GM21526 (cell line): ENCODE measurements around the gene SMIM45.

Experiments
- ATAC-seq: cut with Tn5 transposase; IDR thresholded peaks from one replicate; pipeline ENCODE4 v1.9.1; 2021; ENCODE audit warnings: moderate library complexity; ENCODE audit not compliant: unreplicated experiment, low FRiP score

The SMIM45 gene

DNA sequence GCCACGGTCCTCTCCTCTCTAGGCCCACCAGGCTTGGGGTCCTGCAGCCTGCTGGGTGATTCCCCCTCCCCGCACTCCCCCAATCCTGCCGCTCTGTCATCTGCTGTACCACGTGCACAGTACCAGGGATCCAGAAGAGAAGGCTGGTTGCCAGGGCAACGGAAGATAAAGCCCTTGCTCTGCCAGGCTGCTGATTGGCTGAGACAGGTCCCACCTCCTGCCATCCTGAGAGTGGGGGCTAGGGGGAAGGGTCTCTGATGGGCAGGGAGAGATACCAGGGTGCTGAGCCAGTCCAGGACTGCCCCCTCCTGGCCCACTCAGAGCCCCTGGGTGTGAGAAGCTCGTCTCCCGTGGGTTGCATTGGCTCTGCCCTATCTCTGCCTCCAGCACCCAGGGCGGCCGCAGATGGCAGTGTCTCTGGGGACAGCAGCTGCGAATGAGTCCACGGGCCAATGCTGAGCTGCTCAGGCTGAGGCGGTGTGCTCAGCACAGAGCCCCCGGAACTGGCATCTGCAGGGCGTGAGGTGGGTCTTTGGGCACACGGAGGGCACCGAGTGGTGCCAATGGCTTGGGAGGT is at the start of gene SMIM45:
Gene SMIM45 (plus strand): TSS at position 253 of the 577 bp plus-strand sequence.
- no peak for ATAC-seq

DNA sequence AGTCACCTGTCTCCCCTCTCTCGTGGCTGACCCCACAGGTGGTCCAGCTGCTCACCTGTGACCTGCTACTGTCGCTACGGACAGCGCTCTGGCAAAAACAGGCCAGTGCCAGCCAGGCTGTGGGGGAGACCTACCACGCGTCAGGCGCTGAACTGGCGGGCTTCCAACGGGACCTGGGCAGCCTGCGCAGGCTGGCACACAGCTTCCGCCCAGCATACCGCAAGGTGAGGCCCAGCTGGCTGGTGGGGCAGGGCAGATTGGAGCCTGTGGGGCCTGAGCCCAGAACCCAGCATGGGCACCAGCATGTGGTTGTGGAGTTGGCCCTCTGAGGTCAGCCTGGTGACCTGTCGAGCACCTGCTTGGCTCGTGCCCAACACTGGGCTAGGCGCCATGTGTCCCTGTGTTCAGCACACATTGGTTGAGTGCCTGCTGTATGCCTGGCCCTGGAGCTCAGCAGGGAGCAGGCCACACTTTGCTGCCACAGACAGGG is 49.0 kb upstream of the SMIM45 start:
- no peak for ATAC-seq

DNA sequence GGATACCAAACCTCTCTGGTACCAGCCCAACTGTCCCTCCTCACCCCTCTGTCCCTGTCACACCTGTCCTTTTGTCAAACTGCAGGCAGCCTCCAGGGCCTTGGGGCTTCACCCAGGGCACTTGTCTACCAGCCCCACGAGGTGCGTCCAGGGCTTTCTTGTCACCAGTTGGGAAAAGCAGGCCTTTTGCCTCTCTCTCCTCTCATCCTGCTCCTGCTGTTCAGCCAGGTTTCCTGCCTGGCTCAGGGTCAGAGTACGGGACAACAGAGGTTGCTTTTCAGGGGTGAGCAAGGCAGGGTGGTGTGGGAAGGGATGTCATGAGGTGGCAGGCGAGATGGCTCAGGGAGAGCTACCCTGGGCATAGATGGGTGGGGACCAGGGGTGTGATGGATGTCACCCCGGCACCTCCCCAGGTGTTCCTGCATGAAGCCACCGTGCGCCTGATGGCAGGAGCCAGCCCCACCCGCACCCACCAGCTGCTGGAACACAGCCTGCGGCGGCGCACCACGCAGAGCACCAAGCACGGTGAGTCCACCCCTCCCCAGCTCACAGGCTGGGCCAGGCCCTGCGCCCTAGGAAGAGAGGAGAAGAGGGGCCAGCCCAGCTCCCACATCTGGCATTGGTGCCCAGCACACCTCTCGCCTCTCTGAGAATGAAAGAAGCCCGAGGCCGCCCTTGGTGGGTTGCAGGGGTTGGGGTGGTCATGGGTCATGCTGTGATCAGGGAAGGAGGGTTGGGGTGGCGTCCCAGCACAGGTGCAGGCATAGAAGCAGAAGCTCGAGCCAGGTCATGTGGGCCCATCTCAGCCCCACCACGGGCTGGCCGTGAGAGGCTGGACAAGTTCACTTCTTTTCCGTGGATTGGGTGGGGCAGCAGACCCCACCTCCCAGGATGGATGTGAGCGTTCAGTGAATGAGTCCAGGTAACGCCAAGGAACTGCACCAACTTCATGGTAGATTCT is 47.2 kb upstream of the SMIM45 start:
- no peak for ATAC-seq

DNA sequence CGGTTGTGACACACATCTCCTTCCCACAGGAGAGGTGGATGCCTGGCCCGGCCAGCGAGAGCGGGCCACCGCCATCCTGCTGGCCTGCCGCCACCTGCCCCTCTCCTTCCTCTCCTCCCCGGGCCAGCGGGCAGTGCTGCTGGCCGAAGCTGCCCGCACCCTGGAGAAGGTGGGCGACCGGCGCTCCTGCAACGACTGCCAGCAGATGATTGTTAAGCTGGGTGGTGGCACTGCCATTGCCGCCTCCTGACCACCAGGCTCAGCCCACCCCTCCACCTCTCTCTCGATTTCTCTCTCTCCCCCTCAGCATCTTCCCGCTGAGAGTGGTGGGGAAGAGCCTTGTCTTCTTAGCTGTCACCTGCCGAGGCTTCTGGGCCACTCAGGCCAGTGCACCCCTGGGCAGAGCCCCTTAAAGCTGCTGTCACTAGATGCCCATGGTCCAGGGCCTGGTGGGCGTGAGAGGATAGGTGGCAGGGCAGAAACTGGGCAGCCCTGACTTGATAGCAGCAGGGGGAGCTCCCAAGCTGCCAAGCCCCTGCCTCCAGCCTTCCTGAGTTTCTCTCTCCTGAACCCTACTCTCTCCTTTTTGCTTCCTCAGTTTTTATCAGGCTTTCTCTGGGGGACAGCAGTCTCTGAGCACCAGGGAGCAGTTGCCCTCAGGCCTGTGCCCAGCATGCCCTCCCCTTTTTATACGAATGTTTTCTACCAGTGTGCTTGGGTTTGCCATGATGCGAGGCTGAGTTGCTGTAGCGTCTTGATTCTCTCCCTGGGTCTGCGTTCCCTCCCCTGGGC is 46.3 kb upstream of the SMIM45 start:
- ATAC-seq: no peak

DNA sequence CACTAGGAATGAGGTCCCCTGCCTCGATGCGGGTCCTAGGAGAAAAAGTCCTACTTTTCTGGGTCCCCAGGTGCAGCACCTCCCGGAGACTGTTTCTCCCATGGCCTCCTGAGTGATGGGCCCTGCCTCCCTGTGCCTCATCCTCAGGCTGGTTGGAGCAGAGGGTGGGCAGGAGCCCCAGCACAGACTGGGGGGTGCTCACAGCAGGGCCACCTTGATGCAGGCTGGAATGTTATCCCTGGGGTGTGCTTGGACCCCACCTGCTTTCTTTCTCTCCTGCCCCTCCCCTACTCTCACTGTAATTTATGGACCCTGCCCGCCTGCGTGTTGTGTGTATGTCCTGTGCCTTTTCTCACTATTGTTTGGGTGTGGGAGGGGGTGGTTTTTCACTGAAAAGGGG is 45.1 kb upstream of the SMIM45 start:
- no peak for ATAC-seq

DNA sequence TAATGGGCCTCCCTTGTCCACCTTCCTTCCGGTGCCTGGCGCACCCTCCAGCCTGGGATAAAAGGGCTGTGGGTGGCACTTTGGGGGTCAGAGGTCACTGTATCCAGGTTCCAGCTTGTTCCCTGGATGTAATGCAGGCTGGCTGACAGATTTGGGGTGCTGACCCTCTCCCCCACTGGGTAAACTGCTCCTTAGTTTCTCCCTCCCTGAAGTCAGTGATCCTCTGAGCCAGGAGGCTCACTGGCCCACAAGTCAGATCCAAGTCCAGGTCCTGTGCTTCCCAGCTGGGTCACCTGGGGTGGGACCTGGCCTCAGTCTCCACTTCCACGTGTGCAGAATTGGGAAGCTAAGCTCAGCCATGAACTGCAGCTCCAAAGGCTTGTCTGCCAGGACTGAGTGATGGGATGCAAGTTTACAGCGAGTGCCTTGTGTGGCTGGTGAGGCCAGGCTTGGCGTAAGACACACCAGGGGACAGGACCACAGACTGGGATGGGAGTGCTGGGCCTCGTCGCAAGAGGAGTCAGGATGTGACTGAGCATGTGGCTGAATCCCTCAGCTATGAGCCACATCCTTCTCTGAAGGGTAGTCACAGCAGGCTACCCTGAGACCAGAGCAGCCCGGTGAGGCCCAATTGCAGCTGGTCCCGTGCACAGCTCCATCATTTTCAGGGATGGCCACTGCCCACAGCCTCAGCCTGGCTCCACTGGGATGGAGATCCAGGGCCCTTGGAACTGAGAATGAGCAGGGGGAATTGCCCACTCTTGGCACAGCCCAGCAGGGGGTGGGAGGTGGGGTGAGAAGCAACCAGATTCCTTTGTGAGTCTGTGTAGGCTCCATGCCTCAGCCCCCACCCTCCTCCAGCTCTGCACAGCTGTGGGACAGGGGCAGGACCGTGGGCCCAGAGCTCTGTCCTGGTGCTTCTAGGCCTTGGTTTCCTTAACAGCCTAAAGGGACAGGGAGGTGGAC is 44.2 kb upstream of the SMIM45 start:
- ATAC-seq: no peak

DNA sequence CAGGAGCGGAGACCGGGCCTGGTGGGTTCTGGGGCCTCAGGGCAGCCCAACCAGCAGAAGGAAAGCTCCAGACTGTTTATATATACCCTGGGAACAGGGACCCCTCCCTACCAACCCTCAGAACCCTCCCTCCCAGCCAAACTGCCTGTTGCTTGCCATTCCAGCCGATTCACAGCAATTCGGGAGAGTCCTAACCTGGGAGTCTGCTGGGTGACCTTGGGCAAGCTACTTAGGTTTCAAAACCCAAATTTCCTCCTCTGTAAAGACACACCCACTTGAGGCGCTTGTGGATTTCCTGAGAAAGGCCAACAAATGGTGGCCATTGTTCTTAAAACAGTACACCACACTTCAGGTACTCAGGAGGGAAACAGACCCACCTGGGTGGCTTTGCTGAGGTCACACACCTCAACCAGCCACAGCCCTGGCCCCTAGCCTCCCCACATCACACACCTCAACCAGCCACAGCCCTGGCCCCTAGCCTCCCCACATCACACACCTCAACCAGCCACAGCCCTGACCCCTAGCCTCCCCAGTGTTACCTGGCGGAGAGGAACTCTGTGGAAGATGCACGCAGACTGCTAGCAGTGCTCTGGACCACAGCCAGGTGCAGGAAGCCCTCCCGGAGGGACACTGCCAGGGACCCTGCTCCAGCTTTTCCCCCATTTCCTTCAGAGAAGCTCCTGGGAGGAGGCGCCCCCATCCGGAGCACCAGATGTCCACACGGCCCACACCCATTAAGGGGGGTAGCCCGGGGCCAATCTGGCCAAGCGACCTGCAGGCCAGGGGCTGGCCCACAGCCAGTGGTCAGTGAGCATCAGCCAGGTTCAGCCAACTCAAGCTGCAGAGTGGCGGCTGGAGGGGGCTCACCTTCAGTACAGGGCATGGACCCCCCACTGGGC is 43.3 kb upstream of the SMIM45 start:
- no peak for ATAC-seq

DNA sequence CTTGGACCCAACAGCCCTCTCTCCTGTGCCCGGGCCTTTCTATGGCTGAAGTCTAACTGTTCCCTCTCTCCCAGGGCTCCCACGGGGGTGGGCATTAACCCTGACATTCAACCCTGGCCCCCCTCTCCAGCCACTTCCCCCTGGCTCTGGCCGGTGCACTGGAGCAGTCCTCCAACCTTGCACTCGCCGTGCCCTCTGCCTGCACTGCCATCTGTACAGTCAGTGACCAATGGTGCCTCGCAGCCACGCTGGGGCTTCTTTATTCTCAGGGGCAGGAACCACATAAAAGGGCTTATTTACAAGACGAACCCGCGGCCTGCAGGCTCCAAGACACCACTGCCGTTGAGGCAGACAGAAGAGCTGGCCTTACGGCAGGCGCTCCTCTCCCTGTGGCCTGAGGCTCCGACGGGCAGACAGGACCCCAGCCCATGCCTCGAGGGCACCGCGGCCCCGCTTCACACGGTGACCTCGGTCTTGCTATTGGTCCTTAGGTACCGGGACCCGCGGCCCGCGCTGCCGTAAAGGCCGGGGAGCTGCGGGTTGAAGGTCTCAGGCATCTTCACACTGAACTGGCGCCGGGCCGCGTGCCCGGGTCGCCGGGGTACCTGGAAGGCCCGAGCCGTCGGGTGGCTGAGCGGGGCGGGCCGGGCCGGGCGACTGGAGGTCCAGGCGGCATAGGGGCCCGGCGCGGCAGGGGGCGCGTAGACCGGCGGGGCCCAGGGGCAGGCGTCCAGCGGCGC is 42.5 kb upstream of the SMIM45 start:
- no peak for ATAC-seq

DNA sequence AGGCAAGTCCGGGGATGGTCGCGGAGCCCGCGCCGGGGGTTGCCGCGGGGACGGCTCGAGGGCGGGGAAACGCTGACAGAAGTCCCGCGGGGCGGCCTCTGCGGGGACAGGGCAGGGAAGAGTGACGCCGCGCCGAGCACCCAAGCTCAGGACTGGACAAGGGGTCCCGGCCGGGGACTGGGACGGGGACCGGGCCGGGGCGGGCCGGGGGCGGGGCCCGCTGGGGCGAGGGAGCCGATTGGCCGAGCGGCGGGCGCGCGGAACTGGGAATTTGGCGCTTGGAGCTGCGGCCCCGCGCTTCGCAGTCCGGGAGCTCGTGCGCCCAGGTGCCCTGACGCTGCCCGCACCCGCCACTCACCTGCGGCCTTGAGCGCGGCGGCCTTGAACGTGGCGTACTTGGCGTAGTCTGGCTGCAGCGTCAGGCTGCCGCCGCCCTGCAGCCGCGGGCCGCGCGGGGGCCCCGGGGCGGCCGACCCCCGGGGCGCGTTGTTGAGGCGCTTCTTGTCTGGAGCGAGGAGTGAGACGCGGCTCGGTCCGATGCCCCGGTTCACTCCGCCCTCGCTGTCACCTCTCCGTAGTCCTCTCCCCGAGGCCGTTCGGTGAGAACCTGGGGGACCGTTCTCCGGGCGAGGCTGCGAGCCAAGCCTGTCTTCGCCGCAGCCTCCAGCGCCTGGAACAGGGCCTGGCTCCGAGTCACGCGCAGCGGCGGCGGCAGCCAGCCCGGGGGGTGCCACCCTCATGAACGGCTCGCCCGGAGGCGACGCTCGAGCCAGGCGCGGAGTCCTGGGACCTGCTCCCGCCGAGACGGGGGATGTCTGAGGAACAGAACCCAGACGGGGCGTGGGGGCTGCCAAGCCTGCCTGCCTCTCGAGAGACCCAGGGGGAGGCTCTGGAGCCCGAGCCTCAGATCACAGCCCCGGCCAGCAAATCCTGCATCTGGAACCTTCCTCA is 41.6 kb upstream of the SMIM45 start:
- no peak for ATAC-seq

DNA sequence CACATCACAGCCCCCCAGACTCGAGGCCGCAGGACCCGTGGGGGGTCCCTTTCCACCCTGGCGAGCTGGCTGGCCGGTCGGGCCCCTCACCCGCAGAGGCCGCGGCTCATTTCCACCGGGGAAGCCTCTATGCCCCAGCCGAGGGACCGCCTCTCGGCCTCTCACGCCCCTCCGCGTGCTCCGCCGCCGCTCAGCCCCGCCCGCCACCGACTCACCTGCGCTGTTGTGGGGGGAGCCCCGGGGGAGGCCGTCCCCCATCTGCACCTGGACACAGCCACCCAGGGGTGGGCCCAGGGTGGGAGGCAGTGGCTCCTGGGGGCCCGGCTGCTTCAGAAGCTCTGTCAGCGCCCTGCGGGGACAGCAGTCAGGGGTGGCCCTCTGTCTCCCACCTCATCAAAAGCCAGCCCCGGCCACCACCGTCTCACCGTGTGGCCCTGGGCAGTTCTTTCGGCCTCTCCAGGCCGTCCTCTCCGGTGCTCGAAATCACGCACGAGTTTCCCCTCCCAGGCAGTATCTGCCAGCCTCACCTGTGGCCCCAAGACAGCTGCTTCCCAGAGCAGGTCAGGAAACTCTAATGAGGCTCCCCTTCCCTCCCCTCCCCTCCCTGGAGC is 40.8 kb upstream of the SMIM45 start:
- ATAC-seq: no peak

DNA sequence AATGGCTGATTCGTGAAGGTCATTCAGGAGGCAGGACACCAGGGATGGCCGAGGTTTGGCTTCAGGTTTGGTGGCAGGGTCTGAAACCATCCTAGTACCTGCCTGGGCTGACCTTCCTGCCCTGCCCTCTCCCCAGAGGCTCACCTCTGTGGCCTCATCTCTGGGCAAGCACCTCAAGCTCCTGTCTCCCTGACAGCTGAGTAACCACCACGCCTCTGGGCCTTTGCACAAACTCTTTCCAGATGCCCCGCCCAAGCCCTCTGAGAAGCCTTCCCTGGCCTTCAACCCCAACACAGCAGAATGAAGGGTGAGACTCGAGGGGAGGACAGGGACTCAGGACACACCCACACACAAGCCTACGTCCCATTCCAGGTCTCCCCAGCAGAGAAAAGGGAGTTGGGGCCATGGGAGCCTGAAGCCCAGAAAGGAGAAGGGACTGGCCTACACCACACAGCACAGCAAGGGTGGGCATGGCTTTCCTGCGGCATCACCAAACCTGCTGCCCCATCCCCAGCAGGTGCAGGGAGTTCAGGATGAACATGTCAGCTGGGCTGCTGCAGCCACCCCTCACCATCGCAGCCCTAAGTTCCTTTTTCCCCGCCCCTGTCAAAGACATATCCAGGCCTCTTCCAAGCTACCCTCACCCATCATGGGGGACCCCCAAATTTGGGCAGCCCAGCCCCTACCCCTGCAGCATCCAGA is 39.5 kb upstream of the SMIM45 start:
- ATAC-seq: no peak

DNA sequence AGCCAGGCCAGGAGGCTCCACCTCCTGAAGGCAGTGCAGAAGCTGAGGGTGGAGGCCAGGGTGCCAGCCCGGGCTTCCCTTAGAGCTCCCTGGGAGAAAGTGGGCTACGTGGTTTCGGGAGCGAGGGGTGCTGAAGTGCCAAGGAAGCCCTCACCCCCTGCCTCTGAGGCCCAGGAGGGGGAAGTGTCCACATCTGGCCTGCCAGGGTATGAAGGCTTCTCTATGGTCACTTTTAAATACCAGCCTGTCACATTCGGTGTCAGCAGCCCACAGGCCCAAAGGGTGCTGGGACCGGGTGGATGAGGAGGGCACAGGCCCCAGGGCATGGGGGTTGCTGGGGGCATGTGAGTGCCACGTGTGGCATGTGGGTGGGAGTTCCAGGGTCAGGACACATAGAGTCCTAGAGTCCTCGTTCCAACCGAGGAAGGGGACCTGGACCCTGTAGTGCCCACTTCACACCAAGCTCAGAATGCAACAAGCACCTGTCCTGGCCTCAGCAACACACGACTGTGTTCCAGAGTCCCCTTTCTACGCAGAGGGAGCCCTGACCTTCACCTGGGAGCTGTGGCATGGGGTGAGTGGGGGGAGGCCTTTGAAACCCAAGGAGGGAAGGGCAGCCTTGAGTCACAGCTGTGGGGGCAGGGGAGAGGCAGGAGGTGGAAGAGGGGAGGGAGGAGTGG is 38.8 kb upstream of the SMIM45 start:
- ATAC-seq: no peak

DNA sequence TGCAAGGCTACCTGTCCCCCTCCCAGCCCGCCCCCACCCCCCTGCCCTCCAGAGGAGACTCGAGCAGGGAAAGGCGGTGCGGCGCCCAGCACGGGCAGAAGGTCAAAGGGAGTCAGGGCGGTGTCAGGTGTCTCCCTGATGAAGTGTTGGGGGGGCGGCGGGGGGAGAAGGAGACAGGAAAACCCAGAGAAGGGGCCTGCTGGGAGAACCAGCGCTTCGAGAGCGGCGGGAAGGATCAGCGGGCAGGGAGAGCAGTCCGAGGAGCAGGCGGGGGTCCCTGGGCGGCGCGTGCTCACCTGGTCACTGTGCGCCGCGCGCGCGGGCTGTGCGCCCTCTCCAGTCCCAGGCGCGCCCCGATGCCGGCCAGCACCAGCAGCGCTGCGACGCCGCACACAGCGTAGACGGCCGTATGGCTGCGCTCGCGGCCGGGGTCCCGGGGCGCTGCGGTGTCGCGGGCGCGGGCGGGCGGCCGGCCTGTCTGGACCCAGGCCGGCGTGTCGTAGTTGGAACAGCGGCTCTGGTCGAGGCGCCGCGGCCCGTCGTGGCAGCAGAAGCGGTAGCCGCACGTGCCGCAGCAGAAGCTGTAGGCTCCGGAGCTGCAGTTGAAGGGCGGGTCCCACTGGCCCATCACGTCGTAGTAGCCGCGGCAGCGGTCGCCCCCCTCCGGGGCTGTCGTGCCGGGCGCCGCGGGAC is 38.0 kb upstream of the SMIM45 start:
- ATAC-seq: no peak

DNA sequence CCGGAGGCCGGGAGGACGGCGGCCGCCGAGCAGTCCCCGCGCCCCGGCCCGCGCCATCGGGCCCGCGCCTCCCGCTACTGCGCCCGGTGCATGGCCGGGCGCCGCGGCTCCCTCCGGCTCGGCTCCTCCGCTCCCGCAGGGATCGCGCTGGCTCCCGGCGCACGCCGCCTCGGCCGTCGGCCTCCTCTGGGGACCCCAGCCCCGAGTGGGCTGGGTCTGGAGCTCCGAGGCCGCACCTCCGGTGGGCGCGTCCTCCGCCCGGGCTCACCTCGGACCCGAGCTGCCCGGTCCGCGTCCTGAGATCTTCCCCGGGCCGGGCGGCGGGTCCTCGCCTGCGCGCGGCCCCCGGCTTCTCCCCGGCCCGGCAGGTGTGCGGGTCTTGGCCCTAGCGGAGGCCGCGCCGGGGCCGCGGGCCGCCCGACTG is 37.3 kb upstream of the SMIM45 start:
- ATAC-seq: no peak
